HG02759 (cell line): ENCODE data around the gene MBNL2.

Experiments
- ATAC-seq: cut with Tn5 transposase; IDR thresholded peaks from one replicate; pipeline ENCODE4 v1.9.1; 2021; ENCODE audit warnings: mild to moderate bottlenecking, moderate library complexity; ENCODE audit not compliant: unreplicated experiment

Gene MBNL2

GRCh38 chr13:97221989-97222700 is at the start of gene MBNL2:
Gene MBNL2 (plus strand): TSS chr13:97222333. CDS start chr13:97276236, 53,903 bp downstream.
- ATAC-seq = peak; percentile 95

- no peak for ATAC-seq
Measured at GRCh38 chr13:97174638-97175037, 47.5 kb upstream of the MBNL2 start.

GRCh38 chr13:97175041-97175440 is 47.1 kb upstream of the MBNL2 start:
- ATAC-seq = no peak

- no peak for ATAC-seq
Measured at GRCh38 chr13:97179501-97179900, 42.6 kb upstream of the MBNL2 start.

- no peak for ATAC-seq
Measured at GRCh38 chr13:97182111-97182890, 39.8 kb upstream of the MBNL2 start.

GRCh38 chr13:97185291-97185690 is 36.8 kb upstream of the MBNL2 start:
- ATAC-seq = no peak

GRCh38 chr13:97185751-97186150 is 36.4 kb upstream of the MBNL2 start:
- no peak for ATAC-seq

- no peak for ATAC-seq
Measured at GRCh38 chr13:97188207-97188606, 33.9 kb upstream of the MBNL2 start.

- no peak for ATAC-seq
Measured at GRCh38 chr13:97189928-97190327, 32.2 kb upstream of the MBNL2 start.

GRCh38 chr13:97191142-97191541 is 31.0 kb upstream of the MBNL2 start:
- ATAC-seq = no peak

GRCh38 chr13:97191615-97192014 is 30.5 kb upstream of the MBNL2 start:
- ATAC-seq = no peak

GRCh38 chr13:97192166-97192565 is 30.0 kb upstream of the MBNL2 start:
- no peak for ATAC-seq

- ATAC-seq = no peak
Measured at GRCh38 chr13:97193577-97193976, 28.6 kb upstream of the MBNL2 start.

- ATAC-seq = no peak
Measured at GRCh38 chr13:97194479-97194878, 27.7 kb upstream of the MBNL2 start.

GRCh38 chr13:97196340-97196739 is 25.8 kb upstream of the MBNL2 start:
- ATAC-seq = no peak

GRCh38 chr13:97198753-97199152 is 23.4 kb upstream of the MBNL2 start:
- ATAC-seq = peak; percentile 56

GRCh38 chr13:97199451-97199850 is 22.7 kb upstream of the MBNL2 start:
- no peak for ATAC-seq

- ATAC-seq = no peak
Measured at GRCh38 chr13:97200081-97200942, 21.8 kb upstream of the MBNL2 start.

- ATAC-seq = no peak
Measured at GRCh38 chr13:97202761-97203160, 19.4 kb upstream of the MBNL2 start.

- no peak for ATAC-seq
Measured at GRCh38 chr13:97205465-97205864, 16.7 kb upstream of the MBNL2 start.

- no peak for ATAC-seq
Measured at GRCh38 chr13:97205982-97206381, 16.2 kb upstream of the MBNL2 start.
